Right lobe of liver (tissue), 4 donors: ENCODE data around the gene EPS15.

Experiments
- POLR2A ChIP-seq: fragments of 450-650 bp; IDR thresholded peaks from one replicate; pipeline ENCODE4 v1.6.1; 2017; ENCODE audit warnings: antibody characterized with exemption, mild to moderate bottlenecking
- TF ChIP-seq, protein P1 (sequence below), 4 donors: fragments of 200-600 bp in 3 of 4; fragments of 450-650 bp in 1 of 4; IDR thresholded peaks; one replicate each; pipeline versions ENCODE4 v1.5.1 to v1.8.0; 2016 to 2022; ENCODE audit warnings: antibody characterized with exemption in 4 of 4, mild to moderate bottlenecking in 2 of 4
- donor health status: DM: no; HTN: no; CAD: no.
- donor health status: DM: no; HTN: no; CAD: no.
- donor health status: DM: no; HTN: yes; CAD: no.

DNA sequence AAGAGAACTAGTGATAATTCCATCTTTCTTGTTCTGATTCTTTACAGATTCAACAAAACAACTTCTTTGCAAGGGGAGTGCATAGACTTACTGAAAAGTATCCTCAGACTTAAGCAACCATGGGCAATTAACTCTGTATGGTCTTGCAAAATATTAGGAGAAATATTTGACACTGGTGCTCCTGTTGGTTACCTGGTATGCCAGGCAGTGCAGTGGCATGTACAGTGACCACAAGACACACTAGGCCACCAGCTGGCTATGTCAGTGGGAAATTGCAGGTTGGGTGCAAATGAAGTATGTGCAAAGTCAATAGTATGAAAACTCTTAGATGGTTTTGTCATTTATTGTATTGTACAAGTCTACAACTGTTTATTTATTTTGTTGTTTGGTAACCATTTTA is 34.5 kb downstream of the EPS15 start:
- TF ChIP-seq POLR2A, result no peak
- TF ChIP-seq, protein P1, sequence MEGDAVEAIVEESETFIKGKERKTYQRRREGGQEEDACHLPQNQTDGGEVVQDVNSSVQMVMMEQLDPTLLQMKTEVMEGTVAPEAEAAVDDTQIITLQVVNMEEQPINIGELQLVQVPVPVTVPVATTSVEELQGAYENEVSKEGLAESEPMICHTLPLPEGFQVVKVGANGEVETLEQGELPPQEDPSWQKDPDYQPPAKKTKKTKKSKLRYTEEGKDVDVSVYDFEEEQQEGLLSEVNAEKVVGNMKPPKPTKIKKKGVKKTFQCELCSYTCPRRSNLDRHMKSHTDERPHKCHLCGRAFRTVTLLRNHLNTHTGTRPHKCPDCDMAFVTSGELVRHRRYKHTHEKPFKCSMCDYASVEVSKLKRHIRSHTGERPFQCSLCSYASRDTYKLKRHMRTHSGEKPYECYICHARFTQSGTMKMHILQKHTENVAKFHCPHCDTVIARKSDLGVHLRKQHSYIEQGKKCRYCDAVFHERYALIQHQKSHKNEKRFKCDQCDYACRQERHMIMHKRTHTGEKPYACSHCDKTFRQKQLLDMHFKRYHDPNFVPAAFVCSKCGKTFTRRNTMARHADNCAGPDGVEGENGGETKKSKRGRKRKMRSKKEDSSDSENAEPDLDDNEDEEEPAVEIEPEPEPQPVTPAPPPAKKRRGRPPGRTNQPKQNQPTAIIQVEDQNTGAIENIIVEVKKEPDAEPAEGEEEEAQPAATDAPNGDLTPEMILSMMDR (IDR thresholded peaks at IDR 0.05), result no peak
